Measurements from ENCODE around the gene DIS3L2. TPM values are rescaled to one million over a fixed set of nuclear protein-coding genes. Genes with fewer than 3 reads are reported as not detected.
A peak's percentile ranks its signal among the peaks of the same experiment; 100 is the strongest.
"Not testable (repeated sequence)": the region's sequence is repeated elsewhere in the genome, so short reads cannot be mapped to it uniquely, and the experiment has no call there.

The DIS3L2 gene
- total RNA-seq, 1 experiment from 2014 or later: 22.7 TPM

DNA sequence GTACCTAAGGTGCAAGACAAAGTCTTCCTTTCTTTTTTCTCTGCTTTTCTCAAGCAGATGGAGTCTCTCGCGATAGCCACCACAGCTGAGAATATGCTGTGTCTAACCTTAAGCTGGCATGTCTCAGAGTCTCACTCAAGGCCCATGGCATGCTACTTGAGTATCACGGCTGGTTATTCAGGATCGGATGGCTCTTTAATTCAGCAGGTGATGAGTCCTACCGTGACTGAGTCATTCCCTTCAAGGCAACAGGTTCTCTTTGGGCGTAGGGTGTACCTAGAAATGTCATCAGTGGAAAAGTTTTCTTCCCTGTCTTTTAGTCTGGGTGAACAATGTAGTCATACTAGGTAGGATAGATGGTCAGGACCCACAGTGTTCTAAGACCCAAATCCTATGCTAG is 136.2 kb downstream of the DIS3L2 start:
- no peak for DNase-seq
- Histone ChIP-seq H3K36me3 (replicated peaks; ENCODE audit: control insufficient read depth, insufficient read depth, low read length) (no peaks in the 10 kb centered on the region), H3K27me3 (ENCODE audit: control insufficient read depth, insufficient read depth, low read length) (no peaks in the 10 kb centered on the region), H3K4me3 (ENCODE audit: insufficient read depth, low read depth, low read length) (no peak overlapping the region)

DNA sequence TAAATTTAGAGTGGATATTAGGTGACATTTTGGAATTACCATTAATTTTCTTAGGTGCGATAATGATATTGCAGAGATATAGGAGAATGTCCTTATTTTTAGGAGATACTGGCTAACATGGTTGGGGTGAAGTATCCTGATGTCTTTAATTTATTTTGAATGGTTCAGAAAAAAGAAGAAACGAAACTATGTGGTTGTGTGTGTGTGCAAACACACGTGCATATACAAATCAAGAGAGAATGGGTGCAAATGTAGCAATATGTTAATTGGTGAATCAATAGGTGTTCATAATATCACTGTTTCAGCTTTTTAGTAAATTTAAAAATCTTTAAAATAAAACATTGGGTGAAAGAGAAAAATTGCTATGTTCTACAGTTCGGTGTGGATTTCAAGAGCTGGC is 140.9 kb downstream of the DIS3L2 start:
- Histone ChIP-seq H3K36me3 (replicated peaks; ENCODE audit: control insufficient read depth, insufficient read depth, low read length) (no peaks in the 10 kb centered on the region), H3K27me3 (ENCODE audit: control insufficient read depth, insufficient read depth, low read length) (no peaks in the 10 kb centered on the region), H3K4me3 (ENCODE audit: insufficient read depth, low read depth, low read length) (no peak overlapping the region)
- DNase-seq: no peak

DNA sequence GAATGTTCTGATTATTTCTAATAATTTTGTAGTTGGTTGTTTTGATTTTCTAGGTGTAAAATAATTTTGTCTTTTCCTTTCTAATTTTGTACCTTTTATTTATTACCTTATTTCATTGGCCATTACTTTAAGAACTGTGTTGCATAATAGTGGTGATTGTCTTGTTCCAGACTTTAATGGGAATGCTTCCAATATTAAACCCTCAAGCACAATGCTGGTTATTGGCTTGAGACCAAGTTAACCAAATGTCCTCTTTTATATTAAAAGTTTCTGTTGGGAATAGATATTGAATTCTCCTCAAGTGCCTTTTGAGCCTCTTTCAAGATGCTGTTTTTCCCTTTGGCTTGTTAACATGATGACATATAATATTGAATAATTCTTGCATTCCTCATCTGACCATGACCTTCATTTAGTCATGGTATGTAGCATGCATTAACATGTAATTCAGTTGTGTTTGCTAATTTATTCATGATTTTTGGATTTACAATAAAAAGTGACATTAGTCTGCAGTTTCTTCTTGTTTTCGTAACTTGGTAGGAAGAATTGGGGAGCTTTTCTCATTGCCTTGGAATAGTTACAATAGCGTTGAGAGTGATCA is 141.7 kb downstream of the DIS3L2 start:
- no peaks in the 10 kb centered on the region for H3K27me3 ChIP-seq (ENCODE audit: control insufficient read depth, insufficient read depth, low read length)

DNA sequence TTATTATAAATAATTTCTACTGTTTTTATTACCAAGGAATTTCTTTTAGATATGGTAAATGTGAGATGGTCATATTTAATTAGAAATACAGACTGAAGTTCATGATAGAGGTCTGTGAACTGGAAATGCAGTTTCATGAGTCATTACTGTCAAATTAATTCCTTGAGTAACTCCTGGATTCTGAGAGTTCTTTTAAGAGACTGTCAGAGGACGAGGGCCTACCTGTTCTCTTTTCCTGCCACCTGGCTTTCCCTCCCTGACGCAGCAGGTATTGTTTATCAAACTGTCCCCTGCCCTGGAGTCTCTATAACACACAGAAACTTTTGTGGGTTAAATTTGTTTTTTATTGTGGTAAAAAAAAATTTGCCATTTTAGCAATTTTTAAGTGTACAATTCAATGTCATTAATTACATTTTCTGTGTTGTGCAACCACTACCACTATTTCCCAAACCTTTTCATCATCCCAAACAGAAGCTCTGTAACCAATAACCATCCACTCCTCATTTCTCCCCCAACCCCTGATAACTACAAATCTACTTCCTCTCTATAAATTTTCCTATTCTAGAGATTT is 142.6 kb downstream of the DIS3L2 start:
- Histone ChIP-seq H3K27me3 (ENCODE audit: control insufficient read depth, insufficient read depth, low read length) (no peaks in the 10 kb centered on the region), H3K4me3 (ENCODE audit: insufficient read depth, low read depth, low read length) (no peak overlapping the region), H3K36me3 (replicated peaks; ENCODE audit: control insufficient read depth, insufficient read depth, low read length) (no peaks in the 10 kb centered on the region)
- no peak for DNase-seq

More for the DNA sequence above, 141.7 kb downstream of the DIS3L2 start:
- no peak for DNase-seq
- H3K4me3 ChIP-seq (ENCODE audit: insufficient read depth, low read depth, low read length): no peak overlapping the region
- no peaks in the 10 kb centered on the region for H3K36me3 ChIP-seq (replicated peaks; ENCODE audit: control insufficient read depth, insufficient read depth, low read length)

DNA sequence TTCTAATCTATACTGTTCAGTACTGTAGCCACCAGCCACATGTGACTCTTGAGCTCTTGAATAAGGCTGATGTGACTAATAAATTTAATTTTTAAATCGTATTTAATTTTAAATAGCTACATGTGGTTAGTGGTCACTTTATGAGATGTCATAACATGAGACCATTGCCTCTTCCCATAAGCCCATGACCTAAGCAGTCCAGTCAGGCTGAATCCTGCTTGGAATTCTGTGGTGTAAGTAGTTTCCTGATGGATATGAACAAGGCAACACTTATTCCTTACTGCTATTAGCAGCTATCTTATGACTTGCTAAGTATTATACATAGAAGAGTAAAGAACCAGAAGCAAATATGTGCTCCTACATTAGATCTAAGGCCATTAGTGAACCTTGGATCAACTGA is 150.0 kb downstream of the DIS3L2 start:
- no peak for DNase-seq

DNA sequence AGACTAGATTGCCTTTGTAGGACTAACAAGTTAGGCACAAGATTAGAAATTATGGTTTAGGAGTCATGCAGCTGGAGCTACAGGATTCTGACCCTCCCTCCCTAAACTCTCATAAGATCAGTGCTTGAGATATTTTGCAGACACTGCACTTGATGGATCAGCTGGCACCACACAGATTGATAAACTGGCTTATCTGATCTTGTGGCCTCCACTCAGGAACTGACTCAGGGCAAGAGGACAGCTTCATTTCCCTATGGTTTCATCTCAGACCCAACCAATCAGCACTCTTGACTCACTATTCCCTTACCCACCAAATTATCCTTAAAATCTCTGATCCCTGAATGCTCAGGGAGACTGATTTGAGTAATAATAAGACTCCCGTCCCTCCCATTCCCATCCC is 152.3 kb downstream of the DIS3L2 start:
- H3K36me3 ChIP-seq (replicated peaks; ENCODE audit: control insufficient read depth, insufficient read depth, low read length): no peaks in the 10 kb centered on the region
- no peak overlapping the region for H3K4me3 ChIP-seq (ENCODE audit: insufficient read depth, low read depth, low read length)
- DNase-seq: no peak
- H3K27me3 ChIP-seq (ENCODE audit: control insufficient read depth, insufficient read depth, low read length): no peaks in the 10 kb centered on the region

More for the DNA sequence above, 150.0 kb downstream of the DIS3L2 start:
- Histone ChIP-seq H3K36me3 (replicated peaks; ENCODE audit: control insufficient read depth, insufficient read depth, low read length) (no peaks in the 10 kb centered on the region), H3K4me3 (ENCODE audit: insufficient read depth, low read depth, low read length) (no peak overlapping the region), H3K27me3 (ENCODE audit: control insufficient read depth, insufficient read depth, low read length) (no peaks in the 10 kb centered on the region)

DNA sequence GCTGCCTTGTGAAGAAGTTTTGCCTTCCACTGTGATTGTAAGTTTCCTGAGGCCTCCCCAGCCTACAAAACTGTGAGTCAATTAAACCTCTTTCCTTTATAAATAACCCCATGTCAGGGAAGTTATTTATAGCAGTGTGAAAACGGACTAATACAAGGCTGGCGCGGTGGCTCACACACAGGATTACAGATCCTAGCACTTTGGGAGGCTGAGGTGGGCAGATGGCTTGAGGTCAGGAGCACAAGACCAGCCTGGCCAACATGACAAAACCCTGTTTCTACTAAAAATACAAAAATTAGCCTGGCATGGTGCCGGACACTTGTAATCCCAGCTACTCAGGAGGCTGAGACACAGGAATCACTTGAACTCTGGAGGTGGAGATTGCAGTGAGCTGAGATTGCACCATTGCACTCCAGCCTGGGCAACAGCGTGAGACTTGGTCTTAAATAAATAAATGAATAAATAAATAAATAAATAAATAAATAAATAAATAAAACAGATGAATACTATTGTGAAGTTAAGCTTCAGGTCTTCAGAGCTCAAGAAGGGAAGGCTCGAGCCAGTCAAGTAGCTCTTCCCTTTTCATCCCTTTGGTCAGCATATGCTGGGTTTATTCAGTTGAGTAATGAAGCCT is 154.3 kb downstream of the DIS3L2 start:
- H3K27me3 ChIP-seq (ENCODE audit: control insufficient read depth, insufficient read depth, low read length); H3K4me3 ChIP-seq (ENCODE audit: insufficient read depth, low read depth, low read length); H3K36me3 ChIP-seq (replicated peaks; ENCODE audit: control insufficient read depth, insufficient read depth, low read length); DNase-seq: not testable (repeated sequence)

DNA sequence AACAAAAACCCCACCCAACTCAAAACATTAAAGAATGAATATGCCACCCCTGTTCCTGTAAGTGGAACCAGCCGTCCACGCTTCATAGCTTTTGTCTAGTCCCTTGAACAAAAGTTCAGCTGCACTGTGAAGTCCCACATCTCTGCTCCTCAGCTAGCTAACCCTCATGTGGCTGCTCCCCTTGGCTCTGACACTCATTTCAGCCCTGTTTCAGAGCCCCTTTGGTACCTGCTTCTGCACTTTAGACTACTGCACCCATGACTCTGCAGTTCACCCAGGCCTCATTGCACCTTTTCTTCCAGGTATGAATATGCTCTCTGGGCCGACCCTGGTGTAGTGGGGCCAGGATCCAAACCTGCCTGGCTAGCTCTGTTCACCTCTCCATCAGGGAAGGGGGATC is 155.3 kb downstream of the DIS3L2 start:
- H3K36me3 ChIP-seq (replicated peaks; ENCODE audit: control insufficient read depth, insufficient read depth, low read length): no peaks in the 10 kb centered on the region
- DNase-seq: no peak
- H3K27me3 ChIP-seq (ENCODE audit: control insufficient read depth, insufficient read depth, low read length): no peaks in the 10 kb centered on the region
- no peak overlapping the region for H3K4me3 ChIP-seq (ENCODE audit: insufficient read depth, low read depth, low read length)

DNA sequence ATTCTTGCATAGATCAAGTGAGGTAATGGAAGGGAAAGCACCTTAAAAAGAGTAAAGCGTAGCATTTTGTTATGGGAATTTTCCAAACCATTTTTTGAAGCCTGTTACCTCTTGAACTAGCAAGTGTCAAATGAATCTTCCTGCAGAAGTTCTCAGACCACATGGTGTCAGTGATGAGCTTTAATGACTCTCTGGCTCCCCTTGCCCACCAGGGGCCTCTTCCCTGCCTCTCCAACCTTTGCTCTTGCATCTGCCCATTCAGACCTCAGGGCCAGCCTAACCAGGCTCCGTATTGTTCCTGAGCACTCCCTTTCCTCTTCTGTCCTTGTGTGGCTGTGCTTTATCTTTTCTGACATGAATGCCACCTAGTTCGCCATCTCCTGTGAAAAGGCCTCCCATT is 155.9 kb downstream of the DIS3L2 start:
- Histone ChIP-seq H3K4me3 (ENCODE audit: insufficient read depth, low read depth, low read length) (no peak overlapping the region), H3K27me3 (ENCODE audit: control insufficient read depth, insufficient read depth, low read length) (no peaks in the 10 kb centered on the region), H3K36me3 (replicated peaks; ENCODE audit: control insufficient read depth, insufficient read depth, low read length) (no peaks in the 10 kb centered on the region)
- peak; percentile 27 for DNase-seq

DNA sequence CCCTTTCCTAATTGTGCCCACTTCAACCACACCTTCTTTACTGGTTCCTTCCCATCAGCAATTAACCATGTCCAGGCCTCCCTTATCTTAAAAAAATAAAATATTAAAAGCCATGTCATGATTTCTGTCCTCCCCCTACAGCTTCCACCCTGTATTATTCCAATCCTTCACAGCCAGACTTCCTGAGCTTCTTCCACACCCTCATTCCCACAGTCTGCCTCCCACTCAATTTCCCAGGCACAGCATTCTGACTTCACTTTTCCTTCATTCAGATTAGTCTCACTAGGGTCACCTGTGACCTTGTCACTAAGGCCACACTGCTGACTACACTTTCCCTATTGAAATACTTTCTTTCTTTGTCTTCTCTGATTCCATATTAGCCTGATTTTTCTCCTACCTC is 159.4 kb downstream of the DIS3L2 start:
- H3K4me3 ChIP-seq (ENCODE audit: insufficient read depth, low read depth, low read length): no peak overlapping the region
- H3K27me3 ChIP-seq (ENCODE audit: control insufficient read depth, insufficient read depth, low read length): no peaks in the 10 kb centered on the region
- no peaks in the 10 kb centered on the region for H3K36me3 ChIP-seq (replicated peaks; ENCODE audit: control insufficient read depth, insufficient read depth, low read length)
- no peak for DNase-seq

DNA sequence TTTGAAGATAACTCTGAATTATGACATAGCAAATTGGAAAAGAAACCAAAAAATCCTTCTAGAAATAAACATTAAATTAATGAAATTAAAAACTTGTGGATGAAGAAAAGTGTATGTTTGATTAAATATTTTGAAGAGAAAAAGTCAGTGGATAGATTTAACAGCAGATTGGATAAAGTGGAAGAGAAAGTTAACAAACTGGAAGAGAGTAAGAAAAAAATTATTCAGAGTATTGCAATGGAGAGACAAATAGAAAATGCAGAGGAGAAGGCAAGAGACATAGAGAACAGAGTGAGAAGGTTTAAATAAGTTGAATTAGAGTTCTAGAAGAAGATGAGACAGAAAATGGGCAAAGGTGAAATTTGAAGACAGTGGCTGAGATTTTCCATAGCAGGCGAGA is 162.8 kb downstream of the DIS3L2 start:
- no peaks in the 10 kb centered on the region for H3K27me3 ChIP-seq (ENCODE audit: control insufficient read depth, insufficient read depth, low read length)
- no peak overlapping the region for H3K4me3 ChIP-seq (ENCODE audit: insufficient read depth, low read depth, low read length)
- no peak for DNase-seq
- no peaks in the 10 kb centered on the region for H3K36me3 ChIP-seq (replicated peaks; ENCODE audit: control insufficient read depth, insufficient read depth, low read length)

DNA sequence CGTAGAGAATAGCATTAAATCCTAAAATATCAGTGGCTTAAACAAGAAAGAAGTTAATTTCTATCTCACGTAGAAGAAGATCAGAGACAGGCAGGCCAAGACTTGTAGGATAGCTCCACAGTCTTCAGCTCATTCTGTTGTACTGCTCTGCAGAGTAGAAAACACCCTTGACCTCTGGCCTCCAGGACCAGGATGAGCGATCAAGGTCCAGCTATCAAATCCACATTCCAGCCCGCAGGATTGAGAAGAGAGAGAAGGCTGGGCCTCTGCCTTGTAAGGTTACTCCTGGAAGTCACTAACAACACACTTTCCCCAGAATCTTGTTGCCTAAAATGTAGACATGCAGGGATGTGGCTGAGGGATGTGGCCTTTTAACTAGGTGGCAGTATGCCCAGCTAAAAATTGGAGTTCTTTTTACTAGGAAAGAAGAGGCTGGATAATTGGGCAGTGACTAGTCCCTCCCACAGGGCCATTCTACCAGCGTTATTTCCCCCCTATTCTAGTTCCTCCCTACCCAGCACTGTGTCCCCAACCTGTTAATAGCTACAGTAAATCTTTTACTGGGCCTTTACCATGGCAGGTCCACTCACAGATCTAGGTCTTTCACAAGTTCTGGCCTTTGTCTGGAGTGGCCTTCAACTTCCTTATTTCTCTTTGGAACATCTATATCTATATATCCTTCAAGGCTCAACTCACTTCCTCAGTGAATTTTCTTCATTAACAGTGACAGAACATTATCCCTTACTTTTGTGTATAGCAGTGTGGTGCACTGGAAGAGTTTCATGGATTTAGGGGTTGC is 165.0 kb downstream of the DIS3L2 start:
- no peaks in the 10 kb centered on the region for H3K36me3 ChIP-seq (replicated peaks; ENCODE audit: control insufficient read depth, insufficient read depth, low read length)
- no peak overlapping the region for H3K4me3 ChIP-seq (ENCODE audit: insufficient read depth, low read depth, low read length)
- no peak for DNase-seq
- no peaks in the 10 kb centered on the region for H3K27me3 ChIP-seq (ENCODE audit: control insufficient read depth, insufficient read depth, low read length)

DNA sequence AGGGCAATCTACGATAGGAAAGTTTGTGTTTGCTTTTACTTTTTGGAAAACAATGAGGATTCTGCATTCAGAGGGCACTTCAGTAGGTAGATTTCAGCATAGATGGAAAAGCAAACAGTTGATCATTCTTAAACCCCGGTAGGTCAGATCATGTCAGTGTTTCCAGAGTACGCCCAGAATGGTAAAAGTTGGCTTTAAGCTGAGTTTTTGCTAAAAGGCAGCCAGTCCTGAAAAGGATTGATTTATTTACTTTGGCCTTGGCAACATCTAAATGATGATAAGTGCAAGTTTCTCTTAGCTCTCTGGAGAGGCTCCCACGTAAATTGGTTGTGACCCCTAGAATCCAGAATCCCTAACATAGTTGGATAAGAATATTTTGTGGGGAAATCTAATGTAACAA is 168.0 kb downstream of the DIS3L2 start:
- DNase-seq: no peak
- H3K4me3 ChIP-seq (ENCODE audit: insufficient read depth, low read depth, low read length): no peak overlapping the region
- H3K36me3 ChIP-seq (replicated peaks; ENCODE audit: control insufficient read depth, insufficient read depth, low read length): no peaks in the 10 kb centered on the region
- no peaks in the 10 kb centered on the region for H3K27me3 ChIP-seq (ENCODE audit: control insufficient read depth, insufficient read depth, low read length)

DNA sequence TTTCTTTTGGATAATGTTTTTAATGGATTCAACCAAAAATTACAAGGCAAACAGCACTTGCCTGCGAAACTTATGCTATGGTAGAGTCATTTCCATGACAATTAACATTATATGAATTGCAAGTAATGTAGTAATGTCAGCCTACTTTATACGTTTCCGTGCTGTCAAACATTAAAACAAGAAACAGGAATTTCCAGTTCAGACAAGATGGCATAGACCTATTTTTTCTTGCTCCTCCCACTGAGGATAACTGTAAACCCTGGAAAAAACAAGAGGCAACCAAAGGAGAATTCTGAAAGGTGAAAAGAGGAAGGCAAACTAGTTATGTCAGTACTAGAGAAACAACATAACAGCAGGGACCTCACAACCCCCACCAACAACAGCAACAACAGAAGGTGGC is 170.7 kb downstream of the DIS3L2 start:
- H3K36me3 ChIP-seq (replicated peaks; ENCODE audit: control insufficient read depth, insufficient read depth, low read length): no peaks in the 10 kb centered on the region
- no peaks in the 10 kb centered on the region for H3K27me3 ChIP-seq (ENCODE audit: control insufficient read depth, insufficient read depth, low read length)
- no peak overlapping the region for H3K4me3 ChIP-seq (ENCODE audit: insufficient read depth, low read depth, low read length)
- DNase-seq: no peak

DNA sequence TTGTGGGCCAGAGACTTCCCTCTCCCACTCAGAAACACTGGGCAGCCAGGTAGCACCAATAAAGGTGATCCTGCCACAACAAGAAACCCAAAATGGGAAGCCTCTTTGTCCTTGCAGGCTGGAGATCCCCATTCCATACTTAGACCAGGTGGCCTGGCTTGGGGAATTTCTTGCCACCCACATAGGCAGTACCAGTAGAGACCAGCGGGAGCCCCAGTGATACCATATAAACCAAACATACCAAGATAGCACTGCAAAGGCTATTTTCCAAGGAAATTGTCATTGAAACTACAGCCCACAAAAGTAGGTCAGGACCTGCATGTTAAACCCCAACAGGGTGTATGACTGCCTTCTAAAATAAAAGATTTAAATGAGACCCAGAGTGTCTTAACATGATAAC is 171.6 kb downstream of the DIS3L2 start:
- H3K27me3 ChIP-seq (ENCODE audit: control insufficient read depth, insufficient read depth, low read length): no peaks in the 10 kb centered on the region
- no peak for DNase-seq

More for the DNA sequence above, 171.6 kb downstream of the DIS3L2 start:
- H3K4me3 ChIP-seq (ENCODE audit: insufficient read depth, low read depth, low read length): no peak overlapping the region
- H3K36me3 ChIP-seq (replicated peaks; ENCODE audit: control insufficient read depth, insufficient read depth, low read length): no peaks in the 10 kb centered on the region

Measured in H7 (cell line).